ENCODE measurements around the gene SHISA4. TPM values are rescaled to one million over a fixed set of nuclear protein-coding genes. Genes with fewer than 3 reads are reported as not detected.
"Not testable (repeated sequence)": the region's sequence is repeated elsewhere in the genome, so short reads cannot be mapped to it uniquely, and the experiment has no call there.

Gene SHISA4
- total RNA-seq, 2 experiments from 2014 or later: 0.27 to 0.59 TPM

DNA sequence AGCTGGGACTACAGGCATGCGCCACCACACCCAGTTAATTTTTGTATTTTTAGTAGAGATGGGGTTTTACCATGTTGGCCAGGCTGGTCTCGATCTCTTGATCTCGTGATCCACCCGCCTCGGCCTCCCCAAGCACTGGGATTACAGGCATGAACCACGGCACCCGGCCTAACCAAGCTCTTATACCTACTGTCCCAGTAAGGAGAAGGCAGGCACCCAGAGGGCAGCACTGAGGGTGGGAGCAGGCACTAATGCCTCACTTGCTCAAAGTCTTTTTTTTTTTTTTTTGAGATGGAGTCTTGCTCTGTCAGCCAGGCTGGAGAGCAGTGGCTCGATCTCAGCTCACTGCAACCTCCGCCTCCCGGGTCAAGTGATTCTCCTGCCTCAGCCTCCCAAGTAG is 51.6 kb downstream of the SHISA4 start:
- DNase-seq; intact Hi-C loops (cut with micrococcal nuclease); H3K4me3 Mint-ChIP-seq; H3K9me3 Mint-ChIP-seq; H3K27ac Mint-ChIP-seq; H3K4me1 Mint-ChIP-seq (ENCODE audit: low read depth); H3K36me3 Mint-ChIP-seq: not testable (repeated sequence)
- ChIA-PET POLR2A (interaction anchor here (0.6 kb wide), 1 partner anchor 529 kb away, joined by 3 read pairs; no protein-coding TSS in a partner anchor), CTCF (interaction anchor here (0.7 kb wide), 1 partner anchor 713 kb away, joined by 3 read pairs; no protein-coding TSS in a partner anchor)
- peaks cover 15% of the 10 kb centered on the region for H3K27me3 Mint-ChIP-seq

DNA sequence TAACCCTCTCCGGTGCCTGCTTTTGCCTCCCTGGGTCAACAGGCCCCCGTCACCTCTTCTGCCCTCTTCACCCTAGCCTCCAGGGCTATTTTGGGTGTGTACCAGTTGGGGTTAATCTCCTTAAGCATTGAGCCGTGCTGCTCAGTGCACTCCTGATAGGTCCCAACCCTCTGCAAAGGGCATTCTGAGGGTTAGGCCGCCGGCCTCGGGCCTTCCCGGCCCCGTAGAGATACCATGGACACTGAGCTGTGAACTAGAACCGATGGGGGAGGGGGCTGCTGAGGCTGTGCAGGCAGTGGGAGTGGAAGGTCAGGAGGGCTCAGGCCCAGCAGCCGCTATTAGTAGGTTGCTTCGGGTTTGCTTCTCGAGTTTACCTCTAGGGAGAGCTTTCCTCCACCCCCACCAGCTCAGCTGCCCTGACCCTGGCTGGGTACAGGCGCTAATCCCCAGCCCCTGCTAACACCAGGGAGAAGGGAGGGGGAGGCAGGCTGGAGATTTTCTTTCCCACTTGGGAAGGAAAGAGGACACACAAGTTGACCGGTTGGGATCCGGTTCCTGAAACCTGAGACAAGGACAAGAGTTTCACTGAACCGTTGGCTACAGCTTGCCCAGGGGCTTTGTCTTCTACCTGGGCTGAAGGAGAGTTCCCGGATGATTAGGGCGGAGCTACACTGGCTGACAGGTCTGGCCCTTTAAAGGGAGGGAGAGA is 52.9 kb downstream of the SHISA4 start:
- ChIA-PET CTCF (interaction anchor here (1.8 kb wide), 1 partner anchor 46 kb away, joined by 5 read pairs; no protein-coding TSS in a partner anchor), POLR2A (no interaction called here)
- Mint-ChIP-seq H3K4me3 (no peak overlapping the region), H3K4me1 (ENCODE audit: low read depth) (peaks cover 6% of the 10 kb centered on the region), H3K27ac (no peak overlapping the region), H3K36me3 (no peaks in the 10 kb centered on the region), H3K27me3 (peaks cover 28% of the 10 kb centered on the region), H3K9me3 (no peaks in the 10 kb centered on the region)
- intact Hi-C loops (cut with micrococcal nuclease): no loop called here
- DNase-seq: no peak

DNA sequence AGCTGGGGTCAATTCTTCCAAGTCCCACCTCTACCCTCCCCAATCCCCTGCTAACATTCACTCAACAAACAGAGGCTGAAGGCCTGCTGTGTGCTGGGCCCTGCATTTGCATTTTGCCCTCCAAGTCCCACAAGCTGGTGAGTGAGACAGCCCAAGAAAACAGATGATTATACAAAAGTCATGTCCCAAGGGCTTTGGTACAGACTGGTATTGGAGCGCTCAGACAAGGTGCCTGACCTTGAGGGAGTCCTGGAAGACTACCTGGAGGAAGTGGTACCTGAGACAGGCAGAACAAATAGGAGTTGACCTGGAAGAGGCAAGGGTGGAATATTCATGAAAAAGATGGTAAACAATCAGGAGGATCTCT is 53.4 kb downstream of the SHISA4 start:
- no peak for DNase-seq
- Mint-ChIP-seq H3K9me3 (no peaks in the 10 kb centered on the region), H3K27me3 (peaks cover 33% of the 10 kb centered on the region), H3K4me1 (ENCODE audit: low read depth) (peaks cover 8% of the 10 kb centered on the region), H3K27ac (no peak overlapping the region), H3K36me3 (no peaks in the 10 kb centered on the region), H3K4me3 (no peak overlapping the region)
- ChIA-PET POLR2A (no interaction called here), CTCF (interaction anchor here (1.8 kb wide), 1 partner anchor 46 kb away, joined by 5 read pairs; no protein-coding TSS in a partner anchor)
- intact Hi-C loops (cut with micrococcal nuclease): no loop called here

Small RNA genes lying within 50 kb of the gene (microRNA-seq; reads per million reads assigned to microRNA genes)
- not detected for gene MIR6739 (ENCODE audit: borderline microRNAs expressed, borderline number of aligned reads, borderline replicate concordance)

Other genes starting within 250 kb of the SHISA4 start
- gene IPO9, start 59.7 kb upstream of the SHISA4 start, total RNA-seq: 10 to 100 TPM; 67.6 to 67.9 TPM
- gene LMOD1, start 57.6 kb downstream of the SHISA4 start, total RNA-seq: not detected
- 10 to 100 TPM; 66.5 to 67.2 TPM for gene TIMM17A, start 66.6 kb downstream of the SHISA4 start, total RNA-seq
- 10 to 100 TPM; 48.3 to 50.1 TPM for gene RNPEP, start 93.8 kb downstream of the SHISA4 start, total RNA-seq
- gene ELF3, start 121.7 kb downstream of the SHISA4 start, total RNA-seq: under 1 TPM; 0.12 to 0.46 TPM
- not detected for gene GPR37L1, start 234.0 kb downstream of the SHISA4 start, total RNA-seq